ENCODE results near the gene TRIM62. TPM values are rescaled to one million over a fixed set of nuclear protein-coding genes. Genes with fewer than 3 reads are reported as not detected.
"Not testable (repeated sequence)": the region's sequence is repeated elsewhere in the genome, so short reads cannot be mapped to it uniquely, and the experiment has no call there.

The TRIM62 gene
- total RNA-seq, 1 donor from 2014 or later, result 6.4 TPM

- DNase-seq (ENCODE audit: low read depth), result not testable (repeated sequence)
Observed at GRCh38 chr1:33136041-33136440, 45.8 kb downstream of the TRIM62 start.

GRCh38 chr1:33133478-33134105 is 48.3 kb downstream of the TRIM62 start:
- DNase-seq (ENCODE audit: low read depth), result no peak

GRCh38 chr1:33132549-33132948 is 49.3 kb downstream of the TRIM62 start:
- DNase-seq (ENCODE audit: low read depth), result no peak

GRCh38 chr1:33131191-33131590 is 50.7 kb downstream of the TRIM62 start:
- no peak for DNase-seq (ENCODE audit: low read depth)

GRCh38 chr1:33130297-33130696 is 51.5 kb downstream of the TRIM62 start:
- DNase-seq (ENCODE audit: low read depth), result peak; percentile 61

GRCh38 chr1:33128781-33129180 is 53.1 kb downstream of the TRIM62 start:
- no peak for DNase-seq (ENCODE audit: low read depth)

- peak; percentile 98 for DNase-seq (ENCODE audit: low read depth)
Observed at GRCh38 chr1:33127001-33127823, 54.6 kb downstream of the TRIM62 start.

- DNase-seq (ENCODE audit: low read depth), result no peak
Observed at GRCh38 chr1:33126411-33127000, 55.3 kb downstream of the TRIM62 start.

GRCh38 chr1:33124647-33125046 is 57.2 kb downstream of the TRIM62 start:
- DNase-seq (ENCODE audit: low read depth), result not testable (repeated sequence)

- DNase-seq (ENCODE audit: low read depth), result no peak
Observed at GRCh38 chr1:33123266-33123665, 58.6 kb downstream of the TRIM62 start.

- DNase-seq (ENCODE audit: low read depth), result no peak
Observed at GRCh38 chr1:33122483-33123178, 59.2 kb downstream of the TRIM62 start.

GRCh38 chr1:33121728-33122127 is 60.1 kb downstream of the TRIM62 start:
- DNase-seq (ENCODE audit: low read depth), result no peak

GRCh38 chr1:33120436-33121231 is 61.2 kb downstream of the TRIM62 start:
- peak; percentile 43 for DNase-seq (ENCODE audit: low read depth)

GRCh38 chr1:33119532-33120217 is 62.2 kb downstream of the TRIM62 start:
- DNase-seq (ENCODE audit: low read depth), result no peak

GRCh38 chr1:33119050-33119449 is 62.8 kb downstream of the TRIM62 start:
- no peak for DNase-seq (ENCODE audit: low read depth)

GRCh38 chr1:33118274-33118673 is 63.6 kb downstream of the TRIM62 start:
- no peak for DNase-seq (ENCODE audit: low read depth)

GRCh38 chr1:33117440-33118085 is 64.3 kb downstream of the TRIM62 start:
- DNase-seq (ENCODE audit: low read depth), result no peak

- peak; percentile 34 for DNase-seq (ENCODE audit: low read depth)
Observed at GRCh38 chr1:33111965-33112364, 69.9 kb downstream of the TRIM62 start.

GRCh38 chr1:33110477-33110876 is 71.4 kb downstream of the TRIM62 start:
- DNase-seq (ENCODE audit: low read depth), result no peak

GRCh38 chr1:33100119-33100415 is 81.8 kb downstream of the TRIM62 start:
- not testable (repeated sequence) for DNase-seq (ENCODE audit: low read depth)

Measured in renal cortical epithelial cell (primary cell).